DMS53 treated with DMSO at 0.1 percent for 48 hours (cell line): ENCODE results near the gene ZACN.

Source experiments
- DNase-seq: peaks from one replicate; lab custom pipeline; 2025; ENCODE audit not compliant: unreplicated experiment; lab: John Stamatoyannopoulos, UW

Gene ZACN

DNA sequence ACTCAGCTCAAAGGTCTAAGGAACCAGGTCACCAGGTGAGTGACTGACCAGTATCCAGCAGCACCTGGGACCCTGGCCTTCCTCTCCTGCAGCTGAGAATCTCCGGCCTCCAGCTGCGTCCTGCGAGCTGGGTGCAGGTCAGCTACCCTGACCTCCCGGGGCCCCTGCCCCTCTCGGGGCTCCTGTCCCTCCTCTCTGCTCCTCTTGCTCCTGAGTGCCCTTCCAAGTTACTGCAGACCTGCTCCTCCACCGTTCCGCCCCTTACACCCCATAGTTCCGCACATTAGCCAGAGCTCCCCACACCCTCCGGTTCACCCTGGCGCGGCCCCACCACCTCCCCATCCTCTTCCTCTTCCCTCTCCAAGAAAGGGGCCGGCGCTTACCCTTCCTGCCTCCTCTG, 51.5 kb downstream of the ZACN start:
- no peak for DNase-seq

DNA sequence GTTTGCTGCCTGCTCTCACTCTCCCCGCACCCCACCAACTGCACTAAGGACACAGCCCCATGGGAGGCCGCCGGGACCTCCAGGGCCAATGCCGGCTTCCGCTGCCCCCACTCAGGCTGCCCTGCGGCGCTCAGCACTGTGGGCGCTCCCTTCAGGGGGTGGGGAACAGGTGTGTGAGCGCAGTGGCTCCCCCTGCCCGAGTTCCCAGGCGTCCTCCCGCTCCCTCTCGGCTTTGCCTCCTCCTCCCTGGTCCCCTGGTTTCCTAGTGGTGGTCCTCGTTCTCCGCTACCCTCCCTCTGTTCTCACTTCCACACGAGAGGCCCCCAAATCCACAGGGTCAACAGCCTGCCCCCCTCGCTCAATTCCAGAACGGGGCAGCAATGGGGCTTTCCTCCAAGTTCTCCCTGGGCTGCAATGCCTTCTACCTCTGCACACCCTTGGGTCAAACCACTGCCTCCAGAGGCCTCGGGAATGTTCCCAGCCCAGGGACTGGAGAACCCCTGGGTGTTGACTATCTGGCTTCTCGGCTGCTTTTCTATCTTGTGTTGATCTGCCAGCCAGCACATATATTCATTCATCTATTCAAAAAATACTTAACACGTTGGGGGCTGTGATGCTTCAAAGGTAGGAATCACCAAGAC, 52.2 kb downstream of the ZACN start:
- DNase-seq = no peak

DNA sequence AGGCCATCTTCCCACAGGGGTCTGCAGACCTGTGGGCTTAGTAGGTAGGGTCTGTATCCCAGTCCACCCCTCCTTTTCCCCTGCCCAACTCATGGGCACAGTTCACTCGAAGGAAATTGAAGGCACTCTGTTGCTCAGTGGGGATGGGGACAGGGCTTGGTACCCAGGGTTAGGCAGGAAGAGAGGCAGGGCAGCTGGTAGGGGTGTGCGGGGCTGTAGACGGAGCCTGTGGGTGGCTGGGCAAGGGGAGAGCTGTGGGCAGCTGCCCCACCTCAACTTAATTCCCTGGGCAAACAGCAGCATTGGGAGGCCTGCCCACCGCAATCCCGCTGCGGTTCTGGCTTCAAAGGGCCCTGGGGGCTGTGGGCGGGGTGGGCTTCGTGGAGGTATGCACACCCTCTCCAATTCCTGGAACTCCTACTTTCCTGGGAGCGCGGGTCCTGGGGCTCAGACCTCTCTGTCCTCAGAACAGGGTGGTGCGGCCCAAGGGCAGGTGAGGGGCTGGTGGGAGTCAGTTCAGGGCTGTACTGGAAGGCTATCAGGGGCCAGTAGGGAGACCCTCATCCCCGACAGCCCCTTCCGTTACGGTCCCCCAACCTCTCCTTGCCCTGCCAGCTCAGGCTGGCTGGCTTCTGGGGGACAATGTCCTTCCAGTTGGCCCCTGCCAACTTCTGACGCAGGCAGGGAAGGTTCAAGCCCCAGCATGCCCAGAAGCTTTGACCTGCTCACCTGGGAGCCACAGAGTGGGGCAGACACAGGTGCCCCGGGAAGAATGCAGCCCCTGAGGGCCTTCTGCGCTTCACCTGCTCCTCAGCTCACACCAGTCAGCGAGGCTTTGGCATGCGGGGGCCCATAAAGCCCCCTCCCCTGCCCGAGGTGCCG, 53.0 kb downstream of the ZACN start:
- DNase-seq = peak; percentile 37
